ENCODE results near the gene ARF1.

The ARF1 gene

DNA sequence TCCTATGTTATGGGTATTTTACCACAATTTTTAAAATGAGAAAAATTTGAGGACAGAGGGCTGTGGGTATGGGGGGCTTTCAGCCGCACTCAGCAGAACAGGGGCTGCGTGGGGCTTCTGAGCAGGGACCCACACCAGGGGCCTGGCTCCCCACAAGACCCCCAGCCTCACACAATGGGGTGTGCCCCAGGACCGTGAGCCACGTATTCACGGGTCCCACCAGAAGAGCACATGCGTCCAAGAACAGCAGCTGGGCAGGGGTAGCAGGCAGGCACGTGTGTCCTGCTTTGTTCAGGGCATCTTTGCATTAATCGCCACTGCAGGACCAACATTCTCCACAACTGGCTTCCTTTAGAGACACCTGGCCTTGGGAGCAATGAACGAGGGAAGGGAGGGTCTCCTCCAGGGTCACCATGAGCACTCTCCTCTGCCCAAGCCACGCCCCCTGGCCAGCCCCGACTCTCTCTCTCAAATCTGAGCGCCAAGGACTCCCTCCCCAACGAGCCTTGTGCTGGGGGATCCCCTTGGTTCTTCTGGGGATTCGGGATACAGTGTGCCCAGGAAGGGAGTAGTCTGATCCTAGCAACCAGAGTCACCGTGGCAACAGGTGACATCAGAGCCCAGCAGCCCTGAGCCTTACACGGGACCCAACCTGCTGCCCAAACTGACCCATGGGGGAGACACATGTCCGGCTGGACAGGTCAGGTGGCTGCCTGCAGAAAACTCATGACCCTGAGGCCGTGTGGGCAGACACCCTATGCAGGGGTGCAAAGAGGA, 7.4 kb upstream of the ARF1 start:
- Histone ChIP-seq H3K27ac (no peak overlapping the region), H3K4me3 (ENCODE audit: low read depth, low read length) (no peak overlapping the region), H3K9me3 (ENCODE audit: severe bottlenecking) (no peaks in the 10 kb centered on the region), H3K27me3 (ENCODE audit: insufficient read depth, low read depth, severe bottlenecking) (no peaks in the 10 kb centered on the region), H3K36me3 (no peaks in the 10 kb centered on the region)
- TF ChIP-seq, protein P1, sequence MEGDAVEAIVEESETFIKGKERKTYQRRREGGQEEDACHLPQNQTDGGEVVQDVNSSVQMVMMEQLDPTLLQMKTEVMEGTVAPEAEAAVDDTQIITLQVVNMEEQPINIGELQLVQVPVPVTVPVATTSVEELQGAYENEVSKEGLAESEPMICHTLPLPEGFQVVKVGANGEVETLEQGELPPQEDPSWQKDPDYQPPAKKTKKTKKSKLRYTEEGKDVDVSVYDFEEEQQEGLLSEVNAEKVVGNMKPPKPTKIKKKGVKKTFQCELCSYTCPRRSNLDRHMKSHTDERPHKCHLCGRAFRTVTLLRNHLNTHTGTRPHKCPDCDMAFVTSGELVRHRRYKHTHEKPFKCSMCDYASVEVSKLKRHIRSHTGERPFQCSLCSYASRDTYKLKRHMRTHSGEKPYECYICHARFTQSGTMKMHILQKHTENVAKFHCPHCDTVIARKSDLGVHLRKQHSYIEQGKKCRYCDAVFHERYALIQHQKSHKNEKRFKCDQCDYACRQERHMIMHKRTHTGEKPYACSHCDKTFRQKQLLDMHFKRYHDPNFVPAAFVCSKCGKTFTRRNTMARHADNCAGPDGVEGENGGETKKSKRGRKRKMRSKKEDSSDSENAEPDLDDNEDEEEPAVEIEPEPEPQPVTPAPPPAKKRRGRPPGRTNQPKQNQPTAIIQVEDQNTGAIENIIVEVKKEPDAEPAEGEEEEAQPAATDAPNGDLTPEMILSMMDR (IDR thresholded peaks at IDR 0.05; ENCODE audit: low read depth, low read length), result no peak
- DNase-seq, result no peak

DNA sequence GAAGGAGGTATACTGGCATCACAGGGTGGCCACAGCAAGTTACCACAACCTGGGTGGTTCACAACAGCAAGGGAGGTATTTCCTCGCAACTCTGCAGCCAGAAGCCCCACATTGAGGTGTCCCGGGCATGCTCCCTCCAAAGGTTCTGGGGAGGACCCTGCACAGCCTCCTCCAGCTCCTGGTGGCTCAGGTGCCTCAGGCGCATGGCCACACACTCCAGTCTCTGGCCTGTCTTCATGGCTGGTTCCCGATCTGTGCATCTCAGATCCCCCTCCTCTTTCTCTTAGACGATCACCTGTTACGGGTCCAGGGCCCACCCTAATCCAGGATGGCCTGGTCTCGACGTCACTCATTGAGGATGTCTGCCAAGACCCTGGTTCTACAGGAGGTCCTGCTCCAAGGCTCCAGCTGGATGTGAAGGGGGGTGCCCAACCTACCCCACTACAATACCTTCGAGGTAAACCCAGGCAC, 6.7 kb upstream of the ARF1 start:
- TF ChIP-seq, protein P1 (IDR thresholded peaks at IDR 0.05; ENCODE audit: low read depth, low read length), result no peak
- no peak for DNase-seq
- Histone ChIP-seq H3K27ac (no peak overlapping the region), H3K4me3 (ENCODE audit: low read depth, low read length) (no peak overlapping the region), H3K9me3 (ENCODE audit: severe bottlenecking) (no peaks in the 10 kb centered on the region), H3K36me3 (no peaks in the 10 kb centered on the region), H3K27me3 (ENCODE audit: insufficient read depth, low read depth, severe bottlenecking) (no peaks in the 10 kb centered on the region)

DNA sequence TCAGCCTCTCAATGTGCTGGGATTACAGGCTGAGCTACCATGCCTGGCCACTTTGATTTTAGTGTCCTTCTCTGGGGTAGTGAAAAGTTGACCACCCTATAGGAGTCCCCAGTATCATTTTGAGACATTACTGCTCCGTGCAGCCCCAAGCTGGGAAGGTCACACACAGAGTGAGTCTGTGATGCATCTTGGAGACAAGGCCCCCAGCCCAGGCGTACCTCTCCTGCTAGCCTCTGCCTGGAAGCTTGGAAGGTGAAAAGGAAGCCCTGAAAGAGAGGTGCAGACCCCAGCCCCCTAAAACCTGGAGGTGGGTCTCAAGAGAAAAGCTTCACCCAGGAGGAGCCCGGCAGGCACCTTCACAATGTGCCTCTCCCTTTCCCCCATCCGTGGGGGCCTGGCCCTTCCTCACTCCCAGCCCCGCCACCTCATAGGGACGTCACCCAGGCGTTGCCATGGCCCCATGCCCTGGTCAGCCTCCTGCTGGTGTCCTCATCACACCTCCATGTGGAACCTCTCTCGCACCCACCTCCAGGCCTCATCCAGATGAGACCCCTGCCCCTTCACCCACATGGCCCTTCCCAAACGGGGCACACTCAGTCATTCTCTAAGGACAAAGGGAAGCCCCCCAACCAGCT, 5.6 kb upstream of the ARF1 start:
- Histone ChIP-seq H3K27me3 (ENCODE audit: insufficient read depth, low read depth, severe bottlenecking) (no peaks in the 10 kb centered on the region), H3K4me3 (ENCODE audit: low read depth, low read length) (no peak overlapping the region), H3K36me3 (no peaks in the 10 kb centered on the region), H3K27ac (no peak overlapping the region), H3K9me3 (ENCODE audit: severe bottlenecking) (no peaks in the 10 kb centered on the region)
- TF ChIP-seq, protein P1 (IDR thresholded peaks at IDR 0.05; ENCODE audit: low read depth, low read length), result no peak
- no peak for DNase-seq

DNA sequence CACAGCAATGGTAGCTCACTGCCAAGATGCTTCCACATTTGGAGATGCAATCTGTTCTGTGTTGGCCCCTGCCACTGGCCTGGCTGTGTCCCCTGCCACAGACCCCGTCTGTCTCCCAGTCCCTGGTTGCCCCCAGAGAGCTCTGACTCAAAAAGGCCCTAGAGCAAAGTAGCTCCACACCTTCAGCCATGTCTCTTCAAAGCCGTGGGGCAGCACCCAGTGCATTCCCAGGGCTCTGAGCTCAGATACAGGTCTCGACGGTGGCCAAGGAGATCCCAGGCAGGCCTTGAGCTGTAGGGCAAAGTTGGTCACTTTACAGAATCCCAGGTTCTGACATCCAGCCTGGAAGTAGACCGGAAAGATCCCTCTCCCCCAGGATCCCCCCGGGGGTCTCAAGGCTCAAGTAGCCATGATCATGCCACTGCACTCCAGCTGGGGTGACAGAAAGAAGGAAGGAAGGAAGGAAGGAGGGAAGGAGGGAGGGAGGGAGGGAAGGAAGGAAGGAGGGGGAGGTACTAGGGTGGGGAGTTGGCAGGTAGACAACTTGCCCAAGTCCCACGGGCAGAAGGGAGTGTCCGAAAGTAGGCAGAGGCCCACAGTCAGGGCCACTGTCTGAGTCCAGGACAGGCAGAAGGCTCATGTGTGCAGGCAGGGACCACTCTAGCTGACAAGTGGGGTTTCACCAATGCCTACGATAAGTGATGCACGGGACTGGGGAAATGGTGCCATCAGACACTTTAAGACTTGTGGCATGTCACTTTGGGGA, 4.8 kb upstream of the ARF1 start:
- no peak for DNase-seq
- Histone ChIP-seq H3K27ac (no peak overlapping the region), H3K9me3 (ENCODE audit: severe bottlenecking) (no peaks in the 10 kb centered on the region), H3K27me3 (ENCODE audit: insufficient read depth, low read depth, severe bottlenecking) (no peaks in the 10 kb centered on the region), H3K4me3 (ENCODE audit: low read depth, low read length) (no peak overlapping the region), H3K36me3 (no peaks in the 10 kb centered on the region)
- TF ChIP-seq, protein P1 (IDR thresholded peaks at IDR 0.05; ENCODE audit: low read depth, low read length), result no peak

DNA sequence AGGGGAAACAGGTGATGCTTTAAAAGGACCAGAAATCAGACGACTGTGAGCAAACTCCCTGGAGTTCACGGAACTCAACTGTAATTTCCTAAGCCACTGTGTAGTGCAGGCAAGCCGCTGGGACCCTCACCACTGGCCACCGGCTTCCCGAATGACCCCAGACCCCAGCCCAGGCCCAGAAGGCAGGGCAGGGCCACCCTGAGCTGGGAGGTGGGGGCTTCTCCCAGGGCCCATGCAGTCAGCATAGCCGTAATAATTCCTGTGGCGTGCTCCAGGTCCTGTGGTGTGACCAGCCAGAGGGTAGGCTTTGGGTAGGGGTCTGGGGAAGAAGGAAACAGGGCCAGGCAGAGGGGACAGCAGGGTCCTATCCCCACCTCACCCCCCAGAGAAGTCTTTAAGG, 3.5 kb upstream of the ARF1 start:
- Histone ChIP-seq H3K4me3 (ENCODE audit: low read depth, low read length) (no peak overlapping the region), H3K9me3 (ENCODE audit: severe bottlenecking) (no peaks in the 10 kb centered on the region), H3K27ac (no peak overlapping the region), H3K36me3 (peaks cover 3% of the 10 kb centered on the region; the same call in 1 of the 2 replicates), H3K27me3 (ENCODE audit: insufficient read depth, low read depth, severe bottlenecking) (no peaks in the 10 kb centered on the region)
- TF ChIP-seq, protein P1 (IDR thresholded peaks at IDR 0.05; ENCODE audit: low read depth, low read length), result no peak
- no peak for DNase-seq
